Inflammatory macrophage (primary cell): ENCODE results near the gene CCDC70.
"Not testable (repeated sequence)": the region's sequence is repeated elsewhere in the genome, so short reads cannot be mapped to it uniquely, and the experiment has no call there.

Experiments
- DNase-seq, 2 donors: peaks; one replicate each; pipeline ENCODE4 v3.0.0-alpha.2; 2020 to 2022
- total RNA-seq, 18 experiments: gene quantifications; one replicate each; lab custom pipeline; 2026; ENCODE audit warnings: mixed read lengths in 6 of 18, inconsistent platforms in 2 of 18; lab: John Stamatoyannopoulos, UW

CCDC70 gene
- 0 to 0.06 (median 0) reads per million in 18 experiments for total RNA-seq

GRCh38 chr13:51861723-51862300 lies at the start of gene CCDC70:
Gene CCDC70 (plus strand): TSS chr13:51861969. CDS start chr13:51865412, 3,443 bp downstream.
- no peak for DNase-seq

GRCh38 chr13:51814071-51814470 lies 47.7 kb upstream of the CCDC70 start:
- no peak for DNase-seq

GRCh38 chr13:51814825-51815650 lies 46.7 kb upstream of the CCDC70 start:
- peak; percentile 67 to 68 for DNase-seq

- no peak for DNase-seq
These were observed 45.9 kb upstream of the CCDC70 start for GRCh38 chr13:51815848-51816247.

DNA sequence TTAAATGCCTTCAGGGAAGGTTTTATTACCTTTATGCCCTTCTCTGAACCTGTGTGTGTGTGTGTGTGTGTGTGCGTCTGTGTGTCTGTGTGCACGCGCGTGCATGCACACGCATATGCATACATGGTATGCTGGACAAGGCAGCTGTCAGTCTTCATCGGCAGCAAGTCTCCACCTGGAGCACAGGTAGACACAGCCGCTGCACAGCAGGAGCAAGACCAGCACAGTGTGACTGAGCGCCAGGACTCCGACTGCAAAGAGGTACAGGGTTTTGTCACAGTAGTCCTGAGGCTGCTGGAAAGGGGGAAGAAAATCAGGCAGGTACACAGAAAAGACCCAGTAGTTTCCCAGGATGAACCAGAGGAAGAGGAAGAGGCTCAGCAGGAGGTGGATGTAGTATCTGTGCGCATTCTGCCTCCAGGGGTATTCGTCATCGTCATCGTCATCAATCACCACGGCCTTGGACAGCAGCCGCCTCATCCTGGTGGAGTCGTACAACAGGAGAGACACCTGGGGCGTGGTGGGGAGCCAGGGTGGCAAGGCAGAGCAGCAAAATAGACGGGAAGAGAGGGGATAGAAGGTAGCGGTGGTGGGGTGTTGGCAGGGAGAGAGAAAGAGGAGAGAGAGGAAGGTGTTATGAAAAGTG lies 45.0 kb upstream of the CCDC70 start:
- no peak for DNase-seq

- DNase-seq, result no peak
These were observed 44.1 kb upstream of the CCDC70 start for GRCh38 chr13:51817717-51818116.

DNA sequence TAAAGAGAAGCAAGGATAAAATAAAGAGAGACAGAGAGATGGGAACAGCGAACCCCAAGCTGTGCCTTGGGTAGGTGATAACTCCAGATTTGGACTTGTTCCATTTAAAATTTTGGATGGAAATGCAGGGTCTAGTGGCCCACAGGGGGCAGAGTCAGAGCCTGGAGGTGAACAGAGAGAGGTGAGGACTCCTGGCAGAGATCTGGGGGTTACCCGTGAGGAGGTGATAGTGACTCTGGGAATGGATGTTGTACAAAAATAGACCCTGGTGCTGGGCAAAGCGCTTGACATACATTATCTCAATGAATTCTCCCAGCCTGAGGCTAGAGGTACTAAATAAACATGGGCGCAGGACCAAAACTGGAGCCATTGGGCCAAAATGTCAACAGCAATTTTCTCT lies 43.5 kb upstream of the CCDC70 start:
- no peak for DNase-seq

GRCh38 chr13:51818781-51819511 lies 42.8 kb upstream of the CCDC70 start:
- DNase-seq, result peak in 1 of 2 donors; percentile 57

GRCh38 chr13:51819544-51819943 lies 42.2 kb upstream of the CCDC70 start:
- DNase-seq, result no peak

- no peak for DNase-seq
These were observed 41.7 kb upstream of the CCDC70 start for GRCh38 chr13:51820016-51820597.

DNA sequence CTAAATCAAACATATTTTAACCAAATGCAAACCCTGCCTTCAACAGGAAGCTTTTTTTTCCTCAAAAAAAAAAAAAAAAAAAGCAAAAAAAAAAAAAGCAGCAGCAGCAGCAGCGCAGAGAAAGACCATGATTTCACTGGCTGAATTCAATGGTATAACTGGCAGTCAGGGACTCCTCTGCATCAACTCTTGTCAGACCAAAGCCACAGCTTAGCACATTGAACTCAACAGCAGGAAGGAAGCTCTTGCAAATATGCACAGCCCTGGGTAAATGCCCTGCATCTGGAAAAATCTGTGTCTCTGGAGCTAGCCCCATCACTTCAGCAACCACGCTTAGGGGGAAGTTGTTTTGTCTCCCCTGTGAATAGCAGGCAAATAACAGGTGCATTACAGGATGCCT lies 40.2 kb upstream of the CCDC70 start:
- peak; percentile 43 to 49 for DNase-seq

- no peak for DNase-seq
These were observed 39.5 kb upstream of the CCDC70 start for GRCh38 chr13:51822106-51822815.

DNA sequence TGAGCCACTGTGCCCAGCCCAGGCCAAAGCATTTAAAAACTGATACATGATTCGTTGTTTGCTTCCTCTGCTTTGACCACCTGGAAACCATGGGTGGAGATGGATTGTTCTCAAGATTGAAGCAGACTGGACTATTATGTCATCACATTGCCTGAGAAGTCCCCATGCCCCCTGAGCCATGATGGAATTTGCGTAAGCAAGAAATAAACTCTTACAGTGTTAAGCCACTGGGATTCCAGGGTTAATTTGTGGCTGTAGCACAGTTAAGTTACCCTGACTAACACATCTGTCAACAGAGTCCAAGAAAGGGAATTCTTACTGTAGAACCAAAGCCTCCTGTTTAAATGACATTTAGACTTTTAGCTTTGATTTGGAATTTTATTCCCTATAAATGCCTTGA lies 38.4 kb upstream of the CCDC70 start:
- no peak for DNase-seq

DNA sequence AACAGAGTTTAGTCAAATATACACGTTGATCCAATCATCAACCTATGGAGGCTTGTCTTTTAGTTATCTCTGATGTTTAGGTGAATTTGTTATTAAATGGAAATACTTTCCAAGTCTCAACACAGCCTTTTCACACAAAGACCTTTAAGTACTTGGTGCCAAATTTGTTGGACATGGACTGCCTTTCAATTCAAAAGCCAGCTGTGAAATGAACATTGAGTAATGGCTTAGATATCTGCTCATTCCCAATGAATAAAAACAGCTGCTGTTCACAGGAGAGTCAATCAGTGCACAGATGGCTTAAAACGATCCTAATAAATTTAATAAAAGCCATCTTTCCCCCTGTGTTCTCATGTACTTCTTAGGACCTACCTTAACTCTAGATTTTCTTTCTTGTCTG lies 37.9 kb upstream of the CCDC70 start:
- DNase-seq, result no peak

- DNase-seq, result not testable (repeated sequence)
These were observed 37.1 kb upstream of the CCDC70 start for GRCh38 chr13:51824712-51825111.

DNA sequence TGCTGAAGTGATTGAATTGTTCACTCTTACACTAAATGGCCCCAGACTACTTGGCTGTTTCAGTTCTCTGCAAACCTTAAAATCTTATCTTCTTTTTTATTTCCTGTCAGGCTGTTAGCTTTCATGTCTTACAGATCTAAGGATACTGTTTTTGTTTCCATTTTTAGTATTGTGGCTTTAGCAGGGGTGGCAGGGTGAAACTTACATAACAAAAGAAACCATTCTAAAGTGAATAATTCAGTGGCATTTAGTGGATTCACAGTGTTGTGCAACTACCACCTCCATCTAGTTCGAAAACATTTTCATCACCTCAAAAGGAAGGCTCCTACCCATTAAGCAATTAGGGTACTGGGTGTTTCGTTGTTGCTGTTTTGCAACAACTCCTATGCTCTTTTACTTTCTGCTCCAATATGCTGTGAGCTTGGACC lies 36.6 kb upstream of the CCDC70 start:
- DNase-seq, result peak; percentile 83 to 84

DNA sequence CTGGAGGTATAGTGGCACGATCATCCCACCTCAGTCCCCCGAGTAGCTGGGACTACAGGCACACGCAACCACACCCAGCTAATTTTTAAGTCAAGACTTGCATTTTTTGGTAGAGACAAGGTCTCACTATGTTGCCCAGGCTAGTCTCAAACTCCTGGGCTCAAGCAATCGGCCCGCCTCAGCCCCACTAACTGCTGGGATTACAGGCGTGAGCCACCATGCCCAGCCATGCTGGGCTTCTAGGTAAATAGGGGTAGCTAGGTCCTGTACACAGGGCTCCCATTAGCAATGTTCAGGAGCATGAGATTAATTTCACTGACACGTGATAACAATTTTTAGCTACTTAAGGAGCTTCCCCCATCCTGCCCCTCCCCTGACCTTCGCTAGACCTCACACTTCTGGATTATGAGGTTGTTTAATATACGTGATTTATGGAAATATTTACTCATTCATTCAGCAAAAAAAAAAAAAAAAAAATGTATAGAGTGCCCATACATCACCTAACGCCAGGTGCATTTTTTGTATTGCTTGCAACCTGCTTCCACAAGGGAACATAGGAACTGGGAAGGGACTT lies 36.0 kb upstream of the CCDC70 start:
- no peak for DNase-seq

DNA sequence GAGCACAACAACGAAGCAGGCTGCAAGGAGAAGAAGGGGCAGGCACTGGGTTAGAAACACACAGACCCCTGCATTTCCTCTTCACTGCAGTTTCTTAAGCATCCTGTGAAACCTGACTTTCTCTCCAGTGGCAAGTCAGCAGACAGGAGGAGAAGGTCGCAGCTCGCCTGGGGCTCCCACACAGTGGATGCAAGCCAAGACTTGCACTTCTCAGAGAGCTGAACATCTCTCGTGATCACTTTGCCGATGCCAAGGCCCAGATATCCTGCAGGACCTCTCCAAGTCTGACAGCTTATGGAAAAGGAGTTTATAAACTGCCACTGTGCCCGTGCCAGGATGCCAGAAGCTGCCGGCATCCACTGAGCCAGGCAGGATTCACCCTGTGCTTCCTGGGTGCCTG lies 35.2 kb upstream of the CCDC70 start:
- DNase-seq, result peak; percentile 39 to 67

DNA sequence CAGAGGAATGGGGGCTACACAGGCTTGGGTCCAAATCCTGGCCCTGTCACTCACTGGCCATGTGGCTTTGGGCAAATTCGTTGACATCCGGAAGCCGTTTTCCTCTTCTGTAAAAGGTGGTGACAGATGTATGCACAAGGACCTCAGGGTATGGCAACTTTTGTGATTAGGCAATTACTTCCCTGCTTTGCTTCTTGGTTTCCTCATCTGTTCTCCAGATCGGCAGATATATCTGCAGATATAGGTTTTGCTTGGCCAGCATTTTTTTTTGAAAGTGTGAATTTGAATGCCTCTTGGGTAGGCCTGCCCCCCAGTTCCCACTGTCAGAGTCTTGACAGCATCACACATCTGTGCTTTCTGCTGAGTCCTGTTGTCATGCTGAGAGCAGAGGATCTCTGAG lies 34.5 kb upstream of the CCDC70 start:
- peak; percentile 64 for DNase-seq

GRCh38 chr13:51828730-51829567 lies 32.8 kb upstream of the CCDC70 start:
- peak; percentile 49 to 50 for DNase-seq

DNA sequence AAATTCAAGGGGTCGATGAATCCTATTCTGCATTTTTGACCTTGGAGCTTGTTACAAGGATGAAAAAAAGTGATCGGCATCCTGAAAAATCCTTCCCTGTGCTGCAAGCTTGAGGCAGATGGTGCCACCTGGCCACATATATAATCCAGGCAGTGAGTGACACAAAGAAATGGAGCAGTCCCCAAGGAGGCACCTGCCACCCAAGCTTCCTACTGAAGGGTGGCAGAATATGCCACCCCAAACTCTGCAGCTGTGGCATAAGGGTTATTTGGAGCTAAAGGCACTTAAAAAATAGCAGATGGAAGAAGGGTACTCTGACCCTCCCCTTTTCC lies 32.2 kb upstream of the CCDC70 start:
- DNase-seq, result no peak
